Right kidney (tissue), 1 donor: ENCODE data around the gene PRKAG2.

Source experiments
- DNase-seq: peaks from one replicate; pipeline ENCODE4 v3.0.0-alpha.2; 2016

PRKAG2 gene

GRCh38 chr7:151866028-151866427 is 10.9 kb downstream of the PRKAG2 start:
- no peak for DNase-seq

GRCh38 chr7:151865070-151865670 is 11.7 kb downstream of the PRKAG2 start:
- no peak for DNase-seq

GRCh38 chr7:151864561-151864960 is 12.4 kb downstream of the PRKAG2 start:
- DNase-seq: no peak

- no peak for DNase-seq
Measured at GRCh38 chr7:151864081-151864480, 12.8 kb downstream of the PRKAG2 start.

- no peak for DNase-seq
Measured at GRCh38 chr7:151863386-151864079, 13.4 kb downstream of the PRKAG2 start.

- no peak for DNase-seq
Measured at GRCh38 chr7:151862606-151863381, 14.1 kb downstream of the PRKAG2 start.

GRCh38 chr7:151861881-151862280 is 15.0 kb downstream of the PRKAG2 start:
- no peak for DNase-seq

- no peak for DNase-seq
Measured at GRCh38 chr7:151860771-151861170, 16.1 kb downstream of the PRKAG2 start.

- no peak for DNase-seq
Measured at GRCh38 chr7:151859948-151860685, 16.8 kb downstream of the PRKAG2 start.

- no peak for DNase-seq
Measured at GRCh38 chr7:151859111-151859947, 17.6 kb downstream of the PRKAG2 start.

- DNase-seq: no peak
Measured at GRCh38 chr7:151858456-151858855, 18.5 kb downstream of the PRKAG2 start.

GRCh38 chr7:151857866-151858450 is 19.0 kb downstream of the PRKAG2 start:
- DNase-seq: no peak

- no peak for DNase-seq
Measured at GRCh38 chr7:151857412-151857811, 19.5 kb downstream of the PRKAG2 start.

- DNase-seq: no peak
Measured at GRCh38 chr7:151856516-151856915, 20.4 kb downstream of the PRKAG2 start.

- no peak for DNase-seq
Measured at GRCh38 chr7:151856098-151856497, 20.8 kb downstream of the PRKAG2 start.

GRCh38 chr7:151854720-151855071 is 22.2 kb downstream of the PRKAG2 start:
- no peak for DNase-seq

- no peak for DNase-seq
Measured at GRCh38 chr7:151853896-151854719, 22.8 kb downstream of the PRKAG2 start.

GRCh38 chr7:151852486-151853396 is 24.2 kb downstream of the PRKAG2 start:
- DNase-seq: no peak

- no peak for DNase-seq
Measured at GRCh38 chr7:151851782-151852181, 25.1 kb downstream of the PRKAG2 start.
